CD8-positive, alpha-beta memory T cell (primary cell): ENCODE measurements around the gene CAV3. TPM values are rescaled to one million over a fixed set of nuclear protein-coding genes. Genes with fewer than 3 reads are reported as not detected.
"Not testable (repeated sequence)": the region's sequence is repeated elsewhere in the genome, so short reads cannot be mapped to it uniquely, and the experiment has no call there.

ENCODE experiments used
- CTCF ChIA-PET: fragments of 350-600 bp; sonication (Branson Sonifier 250); formaldehyde crosslinking; loops from one replicate; lab custom pipeline; 2021; ENCODE audit warnings: antibody characterized with exemption; lab: Charles Lee
- POLR2A ChIA-PET: fragments of 350-600 bp; sonication (Branson Sonifier 250); formaldehyde crosslinking; loops from one replicate; lab custom pipeline; 2021; ENCODE audit warnings: antibody characterized with exemption; lab: Charles Lee
- DNase-seq, 5 donors: peaks; one replicate each; pipeline versions ENCODE4 v3.0.0 to v3.0.0-alpha.2; 2020 to 2022; ENCODE audit warnings: mixed read lengths in 1 of 5
- H3K27ac ChIP-seq: one replicate; pipeline ENCODE4 v1.7.0; 2013; ENCODE audit warnings: low read depth, mild to moderate bottlenecking, low read length, moderate library complexity
- H3K27me3 ChIP-seq: 2 replicates; pipeline ENCODE4 v1.7.0; 2013; ENCODE audit warnings: low read length, mild to moderate bottlenecking; ENCODE audit not compliant: insufficient read depth, poor library complexity, severe bottlenecking
- H3K36me3 ChIP-seq: 2 replicates; pipeline ENCODE4 v1.7.0; 2013; ENCODE audit warnings: mild to moderate bottlenecking, low read length, moderate library complexity; ENCODE audit not compliant: insufficient read depth
- H3K4me1 ChIP-seq: 2 replicates; pipeline ENCODE4 v1.7.0; 2013; ENCODE audit warnings: mild to moderate bottlenecking, low read length, moderate library complexity; ENCODE audit not compliant: insufficient read depth
- H3K4me3 ChIP-seq: 2 replicates; pipeline ENCODE4 v1.7.0; 2013; ENCODE audit warnings: mild to moderate bottlenecking, low read length
- H3K9me3 ChIP-seq: 2 replicates; pipeline ENCODE4 v1.7.0; 2013; ENCODE audit warnings: mild to moderate bottlenecking, low read length
- H3K27ac Mint-ChIP-seq, 8 donors: one replicate each; pipeline ENCODE4 v1.8.0; 2020 to 2021; ENCODE audit warnings: mixed read lengths in 8 of 8, mild to moderate bottlenecking in 6 of 8, inconsistent platforms in 3 of 8, moderate library complexity in 3 of 8
- H3K27me3 Mint-ChIP-seq, 2 donors: one replicate each; pipeline ENCODE4 v1.8.0; 2020 to 2021; ENCODE audit warnings: mixed read lengths in 2 of 2, mild to moderate bottlenecking in 1 of 2, moderate library complexity in 1 of 2
- H3K36me3 Mint-ChIP-seq, 3 donors: one replicate each; pipeline ENCODE4 v1.8.0; 2020 to 2021; ENCODE audit warnings: mixed read lengths in 3 of 3, inconsistent platforms in 1 of 3, mild to moderate bottlenecking in 1 of 3
- H3K4me1 Mint-ChIP-seq, 3 donors: one replicate each; pipeline ENCODE4 v1.8.0; 2020 to 2021; ENCODE audit warnings: mixed read lengths in 3 of 3, inconsistent platforms in 1 of 3, mild to moderate bottlenecking in 1 of 3
- H3K4me3 Mint-ChIP-seq, 7 donors: one replicate each; pipeline ENCODE4 v1.8.0; 2020 to 2021; ENCODE audit warnings: mixed read lengths in 7 of 7, mild to moderate bottlenecking in 6 of 7, moderate library complexity in 4 of 7, inconsistent platforms in 2 of 7
- H3K9me3 Mint-ChIP-seq, 5 donors: one replicate each; pipeline ENCODE4 v1.8.0; 2020 to 2022; ENCODE audit warnings: mixed read lengths in 5 of 5, mild to moderate bottlenecking in 3 of 5, moderate library complexity in 2 of 5, inconsistent platforms in 1 of 5
- polyA plus RNA-seq: library from polyadenylated mRNA; unstranded; fragments of 300-500 nt; fragmentation: Illumina TruSeq; gene quantifications from one replicate; pipeline ENCODE4 v1.2.3, GENCODE V29; 2021
- total RNA-seq, 2 experiments: library from RNA; stranded (reverse); gene quantifications; one replicate each; pipeline ENCODE4 v1.2.3, GENCODE V29; 2021

CAV3 gene
- total and polyA plus RNA-seq, 3 experiments from 2014 or later = not detected

DNA sequence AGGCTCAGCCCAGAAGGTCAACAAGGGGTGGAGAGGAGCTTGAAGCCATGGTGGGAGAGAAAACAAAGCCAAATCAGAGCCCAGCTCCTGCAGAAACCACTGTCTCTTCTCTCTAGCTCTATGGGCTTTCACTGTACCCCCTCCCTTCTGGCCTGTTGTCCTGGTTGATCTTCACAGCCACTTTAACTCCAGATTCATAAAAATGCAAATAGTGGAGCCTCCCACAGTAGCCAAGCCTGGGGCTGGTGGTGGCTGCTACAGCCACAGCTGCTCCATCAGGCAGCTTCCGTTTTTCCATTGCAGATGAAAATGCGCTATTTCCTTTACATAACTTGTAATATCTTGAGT lies 20.7 kb upstream of the CAV3 start:
- ChIA-PET CTCF (no interaction called here), POLR2A (no interaction called here)
- H3K4me3 Mint-ChIP-seq = no peak overlapping the region
- H3K9me3 ChIP-seq = no peaks in the 10 kb centered on the region
- no peaks in the 10 kb centered on the region for H3K27me3 ChIP-seq
- no peak overlapping the region for H3K27ac Mint-ChIP-seq
- H3K36me3 Mint-ChIP-seq = no peaks in the 10 kb centered on the region
- H3K4me3 ChIP-seq = no peak overlapping the region
- no peaks in the 10 kb centered on the region for H3K36me3 ChIP-seq
- H3K27me3 Mint-ChIP-seq = peaks cover 5 to 11% of the 10 kb centered on the region in 2 donors
- H3K27ac ChIP-seq = no peak overlapping the region
- DNase-seq = no peak
- no peaks in the 10 kb centered on the region for H3K4me1 ChIP-seq
- H3K4me1 Mint-ChIP-seq = no peaks in the 10 kb centered on the region
- H3K9me3 Mint-ChIP-seq = peaks cover 0 to 6% (median 0%) of the 10 kb centered on the region in 5 donors

DNA sequence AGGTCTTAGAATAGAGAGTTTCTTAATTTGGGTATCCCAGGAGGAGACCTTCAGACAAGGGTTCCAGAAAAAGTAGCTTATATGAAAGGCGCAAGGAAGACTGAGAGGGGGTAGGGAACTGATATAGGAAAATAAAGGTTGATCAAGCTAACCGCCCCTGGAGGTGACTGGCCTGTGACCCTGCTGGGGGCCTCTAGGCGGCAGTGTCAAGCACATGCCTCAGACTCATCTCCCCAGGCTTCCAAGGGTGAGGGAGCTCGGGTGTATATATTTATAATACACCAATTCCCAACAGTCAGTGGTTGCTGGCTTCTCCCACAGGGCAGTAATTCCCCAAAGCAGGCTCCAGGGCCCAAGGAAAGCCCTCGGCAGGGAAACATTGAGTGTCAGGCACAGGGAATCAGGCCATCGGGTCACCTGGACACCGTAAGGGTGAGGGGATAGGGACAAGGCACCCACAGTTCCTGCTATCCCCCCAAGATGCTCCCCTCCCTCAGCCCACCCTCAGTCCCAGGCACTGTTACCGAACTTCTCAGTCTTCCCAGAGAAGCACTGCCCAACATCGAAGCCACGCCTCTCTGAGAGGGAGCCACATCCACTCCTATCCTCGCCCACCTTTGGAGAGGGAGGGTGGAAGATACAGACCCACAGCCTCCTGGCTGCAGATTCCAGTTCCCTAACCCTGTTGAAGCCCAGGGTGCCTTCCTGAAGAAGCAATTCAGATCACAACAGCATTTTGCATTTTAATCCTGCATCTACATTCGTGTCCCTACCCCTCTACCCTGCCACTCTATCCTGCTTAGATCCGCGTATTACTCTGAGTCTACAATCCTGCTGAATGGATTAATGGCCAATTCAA lies 19.5 kb upstream of the CAV3 start:
- no peak for DNase-seq
- Mint-ChIP-seq H3K27me3 (peaks cover 2 to 11% of the 10 kb centered on the region in 2 donors), H3K4me3 (no peak overlapping the region), H3K27ac (no peak overlapping the region), H3K36me3 (no peaks in the 10 kb centered on the region), H3K4me1 (no peaks in the 10 kb centered on the region), H3K9me3 (peaks cover 0 to 8% (median 0%) of the 10 kb centered on the region in 5 donors)
- CTCF ChIA-PET = no interaction called here
- POLR2A ChIA-PET = no interaction called here
- Histone ChIP-seq H3K27me3 (no peaks in the 10 kb centered on the region), H3K9me3 (no peaks in the 10 kb centered on the region), H3K4me1 (no peaks in the 10 kb centered on the region), H3K27ac (no peak overlapping the region), H3K36me3 (no peaks in the 10 kb centered on the region), H3K4me3 (no peak overlapping the region)

DNA sequence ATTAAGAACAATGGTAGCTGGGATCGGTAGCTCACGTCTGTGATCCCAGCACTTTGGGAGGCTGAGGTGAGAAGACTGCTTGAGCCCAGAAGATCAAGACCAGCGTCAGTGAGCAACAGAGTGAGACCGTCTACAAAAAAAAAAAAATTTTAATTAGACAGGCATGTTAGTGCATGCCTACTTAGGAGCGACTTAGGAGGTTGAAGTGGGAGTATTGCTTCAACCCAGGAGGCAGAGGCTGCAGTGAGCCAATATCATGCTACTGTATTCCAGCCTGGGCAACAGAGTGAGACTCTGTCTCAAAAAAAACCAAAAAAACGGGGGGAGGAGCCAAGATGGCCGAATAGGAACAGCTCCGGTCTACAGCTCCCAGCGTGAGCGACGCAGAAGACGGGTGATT lies 17.8 kb upstream of the CAV3 start:
- H3K4me1 ChIP-seq, H3K9me3 Mint-ChIP-seq, H3K27me3 Mint-ChIP-seq, H3K9me3 ChIP-seq, H3K4me1 Mint-ChIP-seq, H3K27ac ChIP-seq, H3K4me3 Mint-ChIP-seq, CTCF ChIA-PET, H3K27ac Mint-ChIP-seq, H3K36me3 ChIP-seq, POLR2A ChIA-PET, H3K27me3 ChIP-seq, H3K36me3 Mint-ChIP-seq, H3K4me3 ChIP-seq, DNase-seq: not testable (repeated sequence)

DNA sequence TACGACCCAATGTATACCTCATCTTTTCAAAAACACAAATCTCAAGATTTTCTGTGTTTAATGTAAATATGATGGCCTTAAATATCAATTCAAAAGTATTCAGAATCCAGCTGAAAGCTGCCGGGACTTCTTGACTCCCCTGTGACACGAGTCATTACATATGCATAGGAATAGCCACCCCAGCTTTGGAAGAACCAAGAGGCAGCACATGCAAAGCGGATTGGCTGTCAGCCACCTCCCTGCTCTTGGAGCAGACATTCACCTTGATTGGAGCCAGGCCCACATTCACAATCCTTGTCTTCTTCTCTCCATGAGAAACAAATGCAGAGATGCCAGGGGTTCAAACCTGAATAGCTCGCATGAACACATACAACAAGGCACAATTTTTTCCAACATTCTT lies 10.8 kb upstream of the CAV3 start:
- DNase-seq = no peak
- peaks cover 2 to 12% (median 6%) of the 10 kb centered on the region in 5 donors for H3K9me3 Mint-ChIP-seq
- H3K27ac ChIP-seq = no peak overlapping the region
- peaks cover 0 to 6% of the 10 kb centered on the region in 2 donors for H3K27me3 Mint-ChIP-seq
- no peak overlapping the region for H3K4me3 Mint-ChIP-seq
- no peaks in the 10 kb centered on the region for H3K36me3 Mint-ChIP-seq
- no peaks in the 10 kb centered on the region for H3K9me3 ChIP-seq
- H3K4me3 ChIP-seq = no peak overlapping the region
- H3K27me3 ChIP-seq = no peaks in the 10 kb centered on the region
- H3K36me3 ChIP-seq = no peaks in the 10 kb centered on the region
- ChIA-PET CTCF (no interaction called here), POLR2A (no interaction called here)
- H3K4me1 Mint-ChIP-seq = no peaks in the 10 kb centered on the region
- H3K4me1 ChIP-seq = no peaks in the 10 kb centered on the region
- no peak overlapping the region for H3K27ac Mint-ChIP-seq

DNA sequence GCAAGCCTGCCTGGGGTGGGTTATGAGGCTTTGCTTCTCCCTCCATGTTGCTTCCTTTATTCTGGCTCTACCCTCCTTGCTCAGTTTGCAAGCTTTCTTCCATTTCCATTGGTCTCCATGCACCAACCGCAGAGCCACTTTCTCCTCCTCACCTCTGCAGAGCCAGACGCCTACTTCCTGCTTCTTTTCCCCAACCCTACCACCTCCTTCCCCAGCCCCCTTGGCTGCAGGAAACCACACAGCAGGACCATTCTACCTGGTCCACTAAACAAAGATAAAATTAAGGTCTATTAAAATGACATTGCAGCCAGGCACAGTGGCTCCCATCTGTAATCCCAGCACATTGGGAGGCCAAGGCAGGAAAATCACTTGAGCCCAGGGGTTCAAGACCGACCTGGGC lies 10.0 kb upstream of the CAV3 start:
- Histone ChIP-seq H3K36me3 (no peaks in the 10 kb centered on the region), H3K27me3 (no peaks in the 10 kb centered on the region), H3K4me1 (no peaks in the 10 kb centered on the region), H3K4me3 (no peak overlapping the region), H3K9me3 (no peaks in the 10 kb centered on the region), H3K27ac (no peak overlapping the region)
- Mint-ChIP-seq H3K9me3 (peaks cover 0 to 12% (median 6%) of the 10 kb centered on the region in 5 donors), H3K4me3 (no peak overlapping the region), H3K27ac (no peak overlapping the region), H3K36me3 (no peaks in the 10 kb centered on the region), H3K4me1 (no peaks in the 10 kb centered on the region), H3K27me3 (peaks cover 0 to 6% of the 10 kb centered on the region in 2 donors)
- ChIA-PET POLR2A (no interaction called here), CTCF (no interaction called here)
- DNase-seq = no peak

DNA sequence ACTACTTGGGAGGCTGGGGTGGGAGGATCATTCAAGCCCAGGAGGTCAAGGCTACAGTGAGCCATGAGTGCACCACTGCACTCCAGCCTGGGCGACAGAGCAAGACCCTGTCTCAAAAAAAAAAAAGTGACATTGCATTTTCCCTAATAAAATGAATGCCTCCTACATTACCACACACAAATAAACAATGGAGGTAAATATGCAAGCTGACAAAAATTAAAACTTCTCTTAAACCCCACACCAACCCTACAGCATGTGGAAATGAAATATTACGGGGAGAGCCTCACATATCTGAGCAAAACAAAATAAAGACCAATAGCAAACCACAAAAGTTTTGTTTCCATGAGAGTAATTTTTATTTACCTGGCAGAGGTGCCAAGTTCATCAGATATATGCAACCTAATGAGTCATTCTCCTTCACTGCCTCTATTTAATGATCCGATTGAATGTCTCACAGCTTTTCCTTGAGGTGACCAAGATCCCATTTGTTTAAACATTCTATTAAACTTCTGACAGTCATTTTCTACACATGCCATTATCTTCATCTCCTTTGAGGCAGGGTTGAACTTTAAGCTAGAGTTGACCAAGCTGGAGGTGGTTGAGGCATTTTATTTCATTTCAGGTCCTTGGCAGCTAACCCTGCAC lies 9.4 kb upstream of the CAV3 start:
- Histone ChIP-seq H3K36me3 (no peaks in the 10 kb centered on the region), H3K27me3 (no peaks in the 10 kb centered on the region), H3K4me1 (no peaks in the 10 kb centered on the region), H3K4me3 (no peak overlapping the region), H3K27ac (no peak overlapping the region), H3K9me3 (no peaks in the 10 kb centered on the region)
- peaks cover 0 to 6% of the 10 kb centered on the region in 2 donors for H3K27me3 Mint-ChIP-seq
- POLR2A ChIA-PET = no interaction called here
- no peak overlapping the region for H3K4me3 Mint-ChIP-seq
- peaks cover 0 to 12% (median 6%) of the 10 kb centered on the region in 5 donors for H3K9me3 Mint-ChIP-seq
- CTCF ChIA-PET = no interaction called here
- H3K36me3 Mint-ChIP-seq = no peaks in the 10 kb centered on the region
- no peak overlapping the region for H3K27ac Mint-ChIP-seq
- no peaks in the 10 kb centered on the region for H3K4me1 Mint-ChIP-seq
- no peak for DNase-seq

DNA sequence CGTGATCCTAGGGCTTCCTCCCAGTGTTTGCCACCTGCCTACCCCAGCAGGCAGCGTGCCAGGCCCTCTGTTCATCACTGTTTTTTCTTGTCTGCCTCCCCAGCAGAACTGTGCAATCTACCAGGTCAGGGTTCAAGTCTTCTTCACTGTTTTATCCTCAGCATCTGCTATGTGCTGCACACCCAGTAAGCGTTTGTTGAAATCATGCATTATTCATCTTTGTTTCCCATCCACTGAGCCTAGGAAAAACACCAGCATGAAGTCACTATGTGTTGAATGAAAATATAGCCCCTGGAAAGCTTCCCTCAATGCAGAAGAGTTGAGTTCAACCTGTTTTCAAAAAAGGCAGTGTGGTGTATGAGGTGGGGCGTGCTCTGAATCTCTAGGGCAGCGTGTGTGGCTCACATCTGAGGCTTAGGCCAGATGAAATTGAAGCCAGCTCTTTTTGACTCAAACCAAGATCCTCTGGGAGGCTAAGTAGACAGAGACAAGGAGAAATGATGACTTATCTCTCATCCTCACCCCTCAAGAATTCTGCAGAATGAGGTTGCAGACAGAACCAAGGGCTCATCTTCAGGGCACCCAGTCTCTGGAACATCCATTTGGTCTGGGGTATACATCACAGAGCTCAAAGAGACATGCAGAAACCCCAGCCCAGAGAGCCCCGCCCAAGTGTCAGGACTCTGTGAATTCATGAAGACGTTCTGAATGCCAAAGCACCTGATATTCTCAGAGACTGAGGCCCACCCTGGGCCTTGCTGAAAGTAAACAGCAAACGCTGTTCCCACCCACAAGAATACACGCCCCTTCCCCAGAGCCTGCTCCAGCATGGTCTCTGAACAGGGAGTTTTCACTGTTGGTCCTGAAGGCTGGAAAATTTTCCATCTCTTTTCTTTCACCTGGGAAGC lies 5.7 kb upstream of the CAV3 start:
- Mint-ChIP-seq H3K27me3 (peaks cover 5 to 8% of the 10 kb centered on the region in 2 donors), H3K9me3 (peaks cover 0 to 10% (median 2%) of the 10 kb centered on the region in 5 donors), H3K27ac (no peak overlapping the region), H3K4me3 (no peak overlapping the region), H3K4me1 (no peaks in the 10 kb centered on the region), H3K36me3 (no peaks in the 10 kb centered on the region)
- DNase-seq = no peak
- no peaks in the 10 kb centered on the region for H3K4me1 ChIP-seq
- POLR2A ChIA-PET = no interaction called here
- no peaks in the 10 kb centered on the region for H3K36me3 ChIP-seq
- no peaks in the 10 kb centered on the region for H3K9me3 ChIP-seq
- CTCF ChIA-PET = no interaction called here
- H3K27ac ChIP-seq = no peak overlapping the region
- H3K27me3 ChIP-seq = no peaks in the 10 kb centered on the region
- H3K4me3 ChIP-seq = no peak overlapping the region

DNA sequence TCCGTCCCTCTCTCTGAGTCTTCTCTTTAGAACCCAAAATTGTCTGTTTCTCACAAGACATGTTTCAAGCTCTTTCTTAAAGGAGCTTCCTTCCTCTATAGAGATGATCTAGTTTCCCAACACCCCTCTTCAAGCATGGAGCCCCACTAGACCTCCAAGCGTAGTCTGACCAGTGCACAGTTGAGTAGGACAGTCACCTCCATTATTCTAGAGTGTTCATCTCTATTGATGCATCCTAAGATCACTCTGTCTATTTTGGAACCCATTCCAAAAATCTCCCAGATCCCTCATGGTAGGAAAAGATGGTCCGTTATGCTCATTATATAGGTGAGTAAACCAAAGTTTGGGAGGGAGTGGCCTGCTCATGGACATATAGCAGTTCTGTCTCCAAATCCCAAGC lies 4.1 kb upstream of the CAV3 start:
- Histone ChIP-seq H3K4me3 (no peak overlapping the region), H3K27me3 (no peaks in the 10 kb centered on the region), H3K9me3 (no peaks in the 10 kb centered on the region), H3K27ac (no peak overlapping the region), H3K4me1 (no peaks in the 10 kb centered on the region), H3K36me3 (no peaks in the 10 kb centered on the region)
- Mint-ChIP-seq H3K4me3 (no peak overlapping the region), H3K4me1 (no peaks in the 10 kb centered on the region), H3K27me3 (peaks cover 5% of the 10 kb centered on the region in 2 donors), H3K27ac (no peak overlapping the region), H3K36me3 (no peaks in the 10 kb centered on the region), H3K9me3 (peaks cover 0 to 8% (median 2%) of the 10 kb centered on the region in 5 donors)
- CTCF ChIA-PET = interaction anchor here (1.5 kb wide), 1 partner anchor 40 kb away, joined by 5 read pairs; the partner anchor contains the start of gene OXTR
- POLR2A ChIA-PET = no interaction called here
- DNase-seq = no peak
